Stimulated activated naive CD8-positive, alpha-beta T cell treated with anti-CD3 and anti-CD28 coated beads, Interleukin-15, Interleukin-2, amounts not matched to agents 100 U/mL and 50 U/mL, for 24 hours (primary cell): ENCODE results near the gene CYB561.
A peak's percentile ranks its signal among the peaks of the same experiment; 100 is the strongest.

ENCODE experiments used
- ATAC-seq: fragments of 150-1000 bp; cut with Tn5 transposase; one replicate; pipeline ENCODE4 v1.10.0; 2021
- DNase-seq: peaks from one replicate; pipeline ENCODE4 v3.0.0; 2021

The CYB561 gene

DNA sequence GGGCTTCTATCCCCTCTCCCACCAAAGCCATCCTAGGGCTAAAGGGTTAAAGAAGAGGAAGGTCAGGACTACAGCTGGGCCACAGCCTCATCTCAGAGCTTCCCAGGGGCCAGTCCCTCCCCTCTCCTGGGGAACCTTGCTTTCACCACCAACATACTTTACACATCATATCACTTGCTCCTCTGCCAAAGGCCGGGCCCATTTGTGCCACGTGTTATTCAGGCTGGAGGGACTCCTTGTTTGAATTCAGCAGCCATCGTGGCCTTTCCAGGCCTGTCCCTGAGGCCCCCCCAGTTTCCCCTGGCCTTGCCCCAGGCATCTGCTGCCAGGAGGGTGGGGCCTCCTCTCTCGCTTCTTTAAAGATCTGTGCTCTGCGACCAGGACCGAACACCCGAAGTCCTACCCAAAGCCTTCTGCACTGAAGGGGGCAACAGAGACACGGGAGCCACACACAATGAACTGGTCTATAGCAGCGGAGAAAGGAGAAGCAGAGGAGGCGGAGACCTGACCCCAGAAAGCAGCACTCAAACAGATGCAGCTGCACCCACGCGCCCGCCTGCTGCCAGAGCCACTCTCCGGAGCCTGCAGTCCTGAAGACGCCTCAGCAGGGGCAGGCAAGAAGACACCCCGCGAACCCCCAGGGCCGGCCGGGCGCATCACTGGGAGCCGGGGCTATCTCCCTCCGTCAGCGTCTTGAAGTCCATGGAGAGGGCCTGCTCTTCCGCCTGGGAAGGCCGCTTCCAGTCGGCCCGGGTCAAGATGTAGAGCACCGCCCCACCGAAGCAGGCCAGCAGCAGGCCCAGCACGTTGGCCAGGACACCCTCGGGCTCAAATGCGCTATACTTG, 12.1 kb downstream of the CYB561 start:
- ATAC-seq: no peak

DNA sequence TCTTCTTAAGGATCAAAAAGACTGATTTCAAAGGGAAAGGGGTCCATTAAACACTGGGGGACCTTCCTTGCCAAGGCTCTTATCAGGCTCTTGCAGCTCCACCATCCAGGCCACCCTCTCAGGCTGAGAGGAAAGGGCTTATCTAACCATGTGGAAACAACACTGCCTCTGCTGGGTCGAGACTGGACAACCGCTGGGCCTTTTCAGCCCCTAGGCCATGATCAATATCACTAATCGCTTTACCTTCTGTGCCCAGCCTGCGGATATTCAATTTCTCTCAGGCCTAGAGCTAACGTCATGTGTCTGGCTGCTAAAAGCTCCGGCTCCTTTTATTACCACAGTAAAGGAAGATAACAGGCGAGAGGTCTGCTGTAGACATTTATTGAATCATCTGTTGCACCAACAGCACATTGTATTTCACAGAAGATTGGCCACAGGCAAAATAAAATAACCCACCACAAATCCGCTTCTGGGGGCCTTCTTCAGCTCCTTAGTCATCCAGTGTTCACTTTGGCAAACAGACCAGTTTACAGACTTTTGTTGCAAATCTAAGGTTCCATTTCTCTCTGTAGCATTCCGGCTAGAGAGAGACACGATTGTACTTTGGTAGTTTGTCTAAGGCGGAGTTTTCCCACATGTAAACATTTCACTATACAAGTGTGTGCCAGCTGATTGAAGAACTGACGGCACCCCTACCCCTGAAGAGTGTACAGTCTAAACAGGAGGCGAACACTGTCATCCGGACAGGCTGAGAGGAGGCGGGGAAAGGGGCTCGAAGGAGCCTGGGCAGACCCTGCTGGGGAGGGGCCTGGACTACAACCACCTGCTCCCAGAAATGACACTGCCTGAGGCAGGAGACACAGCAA, 13.9 kb downstream of the CYB561 start:
- ATAC-seq: no peak

More for the DNA sequence above, 12.1 kb downstream of the CYB561 start:
- DNase-seq: no peak

DNA sequence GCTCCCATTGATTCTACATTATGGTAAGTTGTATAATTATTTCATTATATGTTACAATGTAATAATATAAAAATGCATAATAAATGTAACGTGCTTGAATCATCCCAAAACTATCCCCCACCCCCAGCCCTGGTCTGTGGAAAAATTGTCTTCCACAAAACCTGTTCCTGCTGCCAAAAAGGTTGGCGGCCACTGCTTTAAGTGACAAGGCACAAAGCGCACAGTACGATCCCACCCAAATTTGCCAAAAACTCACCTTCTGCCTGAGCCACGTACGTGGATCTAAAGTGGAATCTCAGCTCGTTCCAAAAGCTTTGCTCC, 14.5 kb downstream of the CYB561 start:
- no peak for DNase-seq
- ATAC-seq: no peak

More for the DNA sequence above, 13.9 kb downstream of the CYB561 start:
- no peak for DNase-seq

DNA sequence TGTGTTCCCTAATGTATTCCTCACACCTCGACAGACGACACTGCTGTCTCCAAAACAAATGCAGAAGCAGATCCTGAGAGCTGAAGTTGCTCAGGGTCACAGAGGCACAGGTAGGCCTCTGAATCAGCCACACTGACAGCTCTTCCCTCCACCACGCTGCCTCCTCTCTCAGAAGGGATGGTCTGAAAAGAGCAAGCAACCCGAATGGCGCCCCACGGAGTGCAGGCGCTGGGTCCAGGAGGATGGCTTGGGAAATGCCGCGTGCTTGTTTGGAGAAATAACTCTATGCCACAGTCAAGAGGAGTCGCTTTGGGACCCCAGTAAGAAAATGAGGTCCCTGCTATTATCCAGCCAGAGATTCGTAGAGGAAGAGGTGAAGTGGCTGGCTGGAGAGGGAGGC, 15.9 kb downstream of the CYB561 start:
- no peak for ATAC-seq
- DNase-seq: no peak

DNA sequence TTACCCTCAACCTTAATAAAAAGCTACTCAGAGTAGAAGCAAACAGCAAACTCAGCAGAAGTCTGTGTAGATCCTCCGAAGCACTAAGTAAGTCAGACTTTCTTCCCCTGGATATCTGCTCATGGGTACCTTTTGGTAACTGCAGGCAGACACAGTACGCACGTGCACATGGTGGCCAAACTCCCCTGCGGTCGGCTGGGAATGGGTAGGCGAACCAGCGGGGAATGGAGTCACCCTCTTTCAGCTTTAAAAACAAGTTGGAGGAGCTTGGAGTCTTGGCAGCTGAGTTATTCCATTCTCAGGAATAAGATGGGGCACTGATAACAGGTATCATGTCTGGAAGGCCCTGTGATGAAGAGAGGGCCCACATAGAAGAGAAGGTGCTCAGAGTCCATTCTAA, 16.3 kb downstream of the CYB561 start:
- ATAC-seq (no peak), DNase-seq (no peak)

DNA sequence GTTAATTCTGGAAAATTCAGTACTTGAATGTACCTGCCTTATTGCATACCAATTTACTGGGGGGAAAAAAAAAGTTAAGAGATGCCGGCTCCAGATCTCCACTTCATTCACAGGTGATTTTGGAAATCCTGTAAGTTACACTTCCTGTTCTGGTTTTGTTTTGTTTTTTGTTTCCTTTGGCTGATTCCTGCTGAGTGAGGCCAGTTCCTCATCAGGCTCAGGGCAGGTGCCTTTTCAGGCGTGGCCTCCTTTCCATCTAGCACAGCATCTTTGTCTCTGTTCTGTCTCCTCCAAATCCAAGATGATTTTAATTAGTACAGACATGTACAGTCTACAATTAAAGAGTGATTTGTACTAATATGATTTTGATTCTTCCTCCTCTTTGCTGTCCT, 19.2 kb downstream of the CYB561 start:
- no peak for DNase-seq
- ATAC-seq: no peak

DNA sequence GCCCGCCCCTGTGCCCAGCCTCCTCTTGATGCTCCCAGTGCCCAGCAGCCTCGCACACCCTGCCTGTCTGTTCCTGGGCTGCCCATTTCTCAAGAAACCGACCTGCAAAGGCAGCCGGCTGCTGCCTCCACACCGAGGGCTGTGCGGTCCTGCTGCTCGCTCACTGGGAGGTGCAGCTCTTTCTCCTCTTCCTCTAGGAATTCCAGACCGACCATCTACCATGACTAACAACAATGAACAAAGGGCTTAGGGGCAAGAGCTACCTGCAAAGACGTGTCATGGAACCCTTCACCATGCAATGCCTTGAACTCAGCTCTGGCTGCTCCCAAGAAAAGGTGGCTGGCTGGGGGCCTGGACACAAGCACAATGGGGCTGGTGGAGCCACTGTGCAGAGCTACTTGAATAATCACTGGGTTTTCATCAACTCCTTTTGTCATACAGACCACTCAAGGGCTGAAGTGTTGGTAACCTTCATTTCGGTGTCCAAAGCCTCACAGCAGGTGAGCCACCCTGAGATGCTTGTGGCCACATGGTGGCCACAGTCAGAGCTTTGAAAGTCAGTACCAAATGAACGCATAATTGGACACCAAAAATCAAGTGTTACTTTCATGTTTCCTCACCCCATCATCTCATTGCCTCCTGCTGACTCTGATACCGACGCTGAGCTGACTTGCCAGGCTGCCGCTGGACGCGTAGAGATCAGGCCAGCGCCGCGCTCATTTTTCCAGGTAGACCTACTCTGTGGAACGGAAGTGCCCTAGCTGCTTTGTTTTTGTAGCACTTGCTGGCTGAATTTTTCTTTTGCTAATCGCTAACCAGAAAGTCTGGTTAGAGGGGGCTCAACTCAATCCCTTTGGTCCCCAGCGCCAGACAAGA, 19.8 kb downstream of the CYB561 start:
- DNase-seq (no peak), ATAC-seq (no peak)

DNA sequence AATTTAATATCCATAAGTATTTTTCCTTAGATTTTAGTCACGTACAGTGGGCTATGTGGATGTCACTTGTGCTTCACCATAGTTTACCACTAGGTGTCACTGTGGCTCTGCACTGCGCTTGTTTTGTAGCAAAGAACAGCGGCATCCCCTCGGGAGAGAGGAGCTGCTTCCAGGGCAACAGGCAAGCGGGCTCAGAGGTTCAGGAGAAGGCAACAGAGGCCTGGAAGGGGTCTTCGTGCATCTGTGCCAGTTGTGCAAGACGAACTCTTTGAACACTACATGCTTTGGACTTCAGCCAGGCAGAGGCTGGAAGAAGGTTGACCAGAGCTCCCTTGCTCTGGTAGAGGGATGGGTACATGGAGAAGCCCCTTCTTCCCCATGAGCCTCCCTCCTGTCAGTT, 20.6 kb downstream of the CYB561 start:
- peak; percentile 59 for ATAC-seq
- DNase-seq: peak; percentile 71

DNA sequence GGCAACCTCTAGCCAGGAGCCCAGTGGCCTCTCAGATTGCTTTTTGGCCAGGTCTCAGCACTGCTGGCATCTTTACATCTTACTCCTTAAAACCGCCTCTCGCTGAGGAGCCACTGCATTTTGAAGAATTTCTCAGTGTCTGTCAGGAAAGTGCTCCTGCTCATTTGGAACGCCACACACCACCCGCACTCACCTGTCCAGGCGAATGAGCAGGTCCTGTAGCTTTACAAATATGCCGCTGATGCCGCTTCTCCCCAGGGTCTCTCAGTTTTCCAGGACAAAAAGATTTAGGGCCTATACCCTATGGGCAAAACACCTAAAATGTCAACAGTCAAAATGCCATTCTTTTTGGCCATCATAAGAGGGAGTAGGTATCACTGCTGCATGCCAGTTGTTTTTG, 22.1 kb downstream of the CYB561 start:
- DNase-seq (no peak), ATAC-seq (no peak)

DNA sequence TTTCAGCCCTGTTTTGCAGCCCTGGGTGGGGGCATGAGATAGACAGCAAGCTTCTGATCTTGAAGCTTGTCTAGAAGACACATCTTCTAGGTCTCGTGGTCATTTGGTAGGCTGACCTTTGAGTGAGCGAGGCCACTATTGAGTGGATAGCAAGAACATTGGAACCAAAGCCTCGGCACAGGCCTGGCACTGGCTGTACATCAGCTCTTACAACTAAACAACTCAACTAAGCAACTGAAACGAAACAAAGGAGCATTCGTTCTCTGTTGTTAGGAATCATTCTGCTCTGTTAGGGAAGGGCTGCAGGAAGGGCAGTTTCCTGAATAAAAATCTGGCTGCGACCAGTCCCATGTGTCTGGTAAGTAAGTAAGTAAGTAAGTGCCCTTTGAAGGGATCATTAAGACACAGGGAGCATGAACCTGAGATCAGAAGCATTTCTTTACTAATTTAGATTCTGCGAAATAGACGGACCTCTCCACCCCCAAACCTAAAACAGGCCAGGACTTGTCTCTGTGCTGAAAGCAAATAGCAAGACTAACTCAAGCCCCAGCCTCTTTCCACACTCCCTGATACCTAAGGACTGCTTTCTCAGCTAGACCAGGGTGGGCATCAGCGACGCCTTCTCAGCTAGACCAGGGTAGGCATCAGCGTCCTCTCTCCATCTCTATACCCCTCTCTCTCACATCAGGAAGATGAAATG, 22.7 kb downstream of the CYB561 start:
- DNase-seq: no peak
- no peak for ATAC-seq

DNA sequence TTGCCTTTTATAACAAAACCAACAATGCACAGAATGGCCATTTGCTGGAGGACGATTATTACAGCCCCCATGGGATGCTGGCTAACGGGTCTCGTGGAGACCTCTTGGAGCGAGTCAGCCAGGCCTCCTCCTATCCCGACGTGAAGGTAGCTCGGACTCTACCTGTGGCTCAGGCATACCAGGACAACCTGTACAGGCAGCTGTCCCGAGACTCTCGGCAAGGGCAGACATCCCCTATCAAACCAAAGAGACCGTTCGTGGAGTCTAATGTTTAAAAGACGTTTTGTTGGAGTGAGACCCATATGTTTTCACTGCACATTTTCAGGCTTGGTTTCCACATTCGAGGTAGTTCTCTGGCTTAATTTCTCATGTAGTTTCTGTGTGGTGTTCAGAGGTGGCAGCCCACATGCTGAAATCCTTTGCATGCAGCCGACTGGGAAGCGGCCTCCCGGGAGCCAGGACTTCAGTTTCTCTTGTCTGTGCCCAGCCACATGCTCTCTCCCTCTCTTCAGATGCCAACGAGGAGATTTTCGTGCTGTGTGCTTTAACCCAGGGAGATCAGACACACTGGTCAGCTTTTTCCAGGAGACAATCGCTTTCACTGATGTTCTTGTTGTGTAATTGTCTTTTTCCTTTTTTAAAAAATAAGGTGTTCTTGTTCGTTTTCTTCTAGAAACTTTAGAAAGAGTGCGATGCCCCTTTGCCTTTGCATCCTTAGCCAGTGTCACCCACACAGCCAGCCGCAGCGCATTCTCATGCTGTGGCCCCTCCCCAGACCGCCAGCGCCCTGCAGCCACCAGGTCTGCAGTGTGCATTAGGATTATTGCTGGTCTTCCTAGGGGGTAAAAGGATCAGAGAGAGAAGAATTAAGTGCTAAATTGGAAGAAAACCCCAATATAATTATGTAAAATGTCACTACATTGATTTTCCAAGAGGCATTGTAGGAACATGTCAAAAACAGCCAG, 24.1 kb downstream of the CYB561 start:
- ATAC-seq (no peak), DNase-seq (no peak)

DNA sequence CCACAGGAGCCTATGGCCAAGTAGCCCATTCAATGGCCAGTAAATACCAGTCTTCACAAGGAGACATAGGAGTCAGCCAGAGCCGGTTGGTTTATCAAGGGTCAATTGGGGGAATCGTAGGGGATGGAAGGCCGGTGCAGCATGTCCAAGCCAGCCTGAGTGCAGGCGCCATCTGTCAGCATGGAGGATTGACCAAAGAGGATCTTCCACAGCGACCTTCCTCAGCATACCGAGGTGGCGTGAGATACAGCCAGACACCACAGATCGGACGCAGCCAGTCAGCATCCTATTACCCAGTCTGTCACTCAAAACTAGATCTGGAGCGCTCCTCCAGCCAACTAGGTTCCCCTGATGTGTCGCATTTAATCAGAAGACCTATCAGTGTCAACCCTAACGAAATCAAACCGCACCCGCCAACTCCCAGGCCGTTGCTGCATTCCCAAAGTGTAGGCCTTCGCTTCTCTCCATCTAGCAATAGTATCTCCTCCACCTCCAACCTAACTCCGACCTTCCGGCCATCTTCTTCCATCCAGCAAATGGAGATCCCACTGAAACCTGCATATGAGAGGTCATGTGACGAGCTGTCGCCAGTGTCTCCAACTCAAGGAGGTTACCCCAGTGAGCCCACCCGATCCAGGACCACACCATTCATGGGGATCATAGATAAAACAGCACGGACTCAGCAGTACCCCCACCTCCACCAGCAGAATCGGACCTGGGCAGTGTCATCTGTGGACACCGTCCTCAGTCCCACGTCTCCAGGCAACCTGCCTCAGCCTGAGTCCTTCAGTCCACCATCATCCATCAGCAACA, 25.0 kb downstream of the CYB561 start:
- no peak for ATAC-seq

DNA sequence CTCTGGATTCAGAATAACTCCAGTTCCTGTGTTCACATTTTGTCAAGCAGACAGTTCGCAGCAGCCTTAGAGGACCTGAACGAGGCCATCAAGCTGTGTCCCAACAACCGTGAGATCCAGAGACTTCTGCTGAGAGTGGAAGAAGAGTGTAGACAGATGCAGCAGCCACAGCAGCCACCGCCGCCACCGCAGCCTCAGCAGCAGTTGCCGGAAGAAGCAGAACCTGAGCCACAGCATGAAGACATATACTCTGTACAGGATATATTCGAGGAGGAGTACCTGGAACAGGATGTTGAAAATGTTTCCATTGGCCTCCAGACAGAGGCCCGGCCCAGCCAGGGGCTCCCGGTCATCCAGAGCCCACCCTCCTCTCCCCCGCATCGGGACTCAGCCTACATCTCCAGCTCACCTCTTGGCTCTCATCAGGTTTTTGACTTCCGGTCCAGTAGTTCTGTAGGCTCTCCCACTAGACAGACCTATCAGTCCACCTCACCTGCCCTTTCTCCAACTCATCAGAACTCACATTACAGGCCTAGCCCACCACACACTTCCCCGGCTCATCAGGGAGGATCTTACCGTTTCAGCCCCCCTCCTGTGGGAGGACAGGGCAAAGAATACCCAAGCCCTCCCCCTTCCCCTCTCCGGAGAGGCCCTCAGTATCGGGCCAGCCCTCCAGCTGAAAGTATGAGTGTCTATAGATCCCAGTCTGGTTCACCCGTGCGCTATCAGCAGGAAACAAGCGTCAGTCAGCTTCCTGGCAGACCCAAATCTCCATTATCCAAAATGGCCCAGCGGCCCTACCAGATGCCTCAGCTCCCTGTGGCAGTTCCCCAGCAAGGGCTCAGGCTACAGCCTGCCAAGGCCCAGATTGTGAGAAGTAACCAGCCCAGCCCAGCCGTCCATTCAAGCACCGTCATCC, 25.9 kb downstream of the CYB561 start:
- DNase-seq (peak; percentile 32), ATAC-seq (peak; percentile 63)

More for the DNA sequence above, 25.0 kb downstream of the CYB561 start:
- no peak for DNase-seq

DNA sequence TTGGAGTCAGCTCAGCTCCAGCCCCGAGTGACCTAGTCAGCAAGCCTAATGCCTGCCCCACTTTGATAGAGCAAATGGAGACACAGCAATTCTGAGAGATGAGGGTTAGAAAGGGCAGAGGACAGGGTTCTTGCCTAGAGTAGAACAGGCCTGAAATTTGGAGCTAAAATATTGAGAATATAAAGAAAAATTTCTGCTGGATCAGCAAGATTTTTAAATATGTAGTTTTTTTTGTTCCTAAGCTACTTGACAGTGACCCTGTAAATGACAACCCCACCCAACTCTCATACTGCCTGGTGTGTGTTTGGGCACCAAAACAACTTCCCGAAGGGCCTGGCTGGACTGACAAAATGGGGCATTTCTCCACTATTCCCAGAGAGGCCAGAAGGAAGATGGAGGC, 26.7 kb downstream of the CYB561 start:
- ATAC-seq (no peak), DNase-seq (no peak)

DNA sequence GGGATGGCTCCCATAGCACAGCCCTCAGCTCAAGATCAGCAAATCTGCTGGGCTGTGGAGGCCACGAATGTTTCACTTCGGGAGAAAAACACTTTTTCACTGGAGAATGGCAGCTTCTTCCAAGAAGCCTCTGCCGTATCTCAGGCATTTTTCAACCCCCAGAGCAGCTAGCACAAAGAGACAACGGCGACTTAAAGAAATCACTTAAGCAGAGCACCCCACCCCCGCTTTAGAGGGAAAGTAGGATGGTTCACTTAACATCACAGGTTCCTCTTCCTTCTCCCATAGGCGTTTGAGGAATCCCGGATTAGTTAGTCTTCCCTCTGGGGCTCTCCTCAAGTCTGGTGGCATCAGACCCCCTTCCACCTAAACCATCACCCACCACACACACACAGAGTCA, 27.6 kb downstream of the CYB561 start:
- no peak for ATAC-seq
- DNase-seq: no peak

DNA sequence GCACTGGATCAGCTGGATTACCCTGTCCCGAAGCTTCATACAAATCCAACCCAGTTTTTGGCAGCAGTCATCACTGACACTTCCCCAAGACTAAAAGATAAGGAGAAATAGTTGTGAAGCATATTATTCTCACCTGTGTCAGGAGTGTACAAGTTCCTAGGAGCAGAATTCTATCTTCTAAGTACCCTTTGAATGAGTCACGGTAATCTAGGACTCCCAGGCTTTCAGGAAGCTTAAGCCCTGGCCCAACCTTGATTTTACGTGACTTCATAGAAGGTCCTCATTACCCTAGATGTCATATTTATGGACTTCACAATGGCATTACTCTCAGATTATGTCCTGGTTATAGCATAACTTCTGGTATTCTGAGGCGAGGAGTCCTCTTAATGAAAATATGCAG, 31.9 kb downstream of the CYB561 start:
- no peak for DNase-seq
- no peak for ATAC-seq

DNA sequence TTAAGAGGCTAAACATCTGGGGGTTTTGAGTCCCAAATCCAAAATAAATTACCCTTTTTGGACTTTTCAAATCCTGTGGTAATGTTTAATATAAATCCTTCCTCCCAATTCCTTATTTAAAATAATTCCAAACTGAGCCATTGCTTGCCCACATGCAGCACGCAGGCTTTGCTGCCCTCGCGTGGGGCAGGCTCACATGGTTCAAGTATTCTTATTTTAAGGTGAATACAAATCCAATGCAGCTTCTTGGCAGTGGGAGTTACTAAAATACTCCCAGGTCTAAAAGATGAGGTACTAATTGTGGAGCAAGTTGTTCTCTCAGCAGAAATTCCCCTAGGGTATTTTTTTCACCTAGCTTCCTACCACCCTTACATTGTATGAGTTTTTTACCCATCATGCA, 33.0 kb downstream of the CYB561 start:
- no peak for ATAC-seq
- DNase-seq: no peak

DNA sequence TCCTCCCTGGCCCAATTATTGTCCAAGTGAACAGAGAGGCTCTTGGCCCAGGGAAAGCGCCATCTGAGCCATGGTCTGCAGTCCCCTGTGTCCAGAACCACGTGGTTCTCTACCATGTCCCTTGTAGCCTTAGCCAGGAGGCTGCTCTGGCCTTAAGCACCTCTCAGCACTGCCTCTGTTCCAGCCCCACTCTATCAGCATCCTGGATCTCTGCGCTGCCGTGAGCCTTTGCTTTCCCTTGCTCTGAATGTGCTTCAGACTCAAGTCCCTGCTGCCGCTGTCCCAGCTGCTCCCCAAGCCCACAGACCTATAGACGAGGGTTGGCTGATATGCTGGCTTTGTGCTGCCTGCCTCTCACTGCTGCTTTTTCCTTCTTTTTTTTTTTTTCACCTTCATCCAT, 33.9 kb downstream of the CYB561 start:
- ATAC-seq (no peak), DNase-seq (no peak)
